ENCODE measurements around the gene LRIF1.

Gene LRIF1

GRCh38 chr1:110916274-110916668, 47.5 kb downstream of the LRIF1 start:
- no peak for TF ChIP-seq SIN3A (IDR thresholded peaks at IDR 0.05; ENCODE audit: borderline replicate concordance, insufficient read depth, low read length)
- TF ChIP-seq FOXP2 (optimal IDR thresholded peaks at IDR 0.05; ENCODE audit: borderline replicate concordance, extremely low read depth, extremely low read length, insufficient read depth), result no peak
- TF ChIP-seq REST (IDR thresholded peaks at IDR 0.05; ENCODE audit: insufficient read depth in 1 of 2, low read depth in 2 of 2, low read length in 2 of 2), result no peak
- no peak for TF ChIP-seq POLR2AphosphoS5 (IDR thresholded peaks at IDR 0.05; ENCODE audit: low read depth, low read length)
- no peak for TF ChIP-seq TAF1 (IDR thresholded peaks at IDR 0.05; ENCODE audit: borderline replicate concordance, insufficient read depth, low read length)

- no peak for TF ChIP-seq TAF1 (IDR thresholded peaks at IDR 0.05; ENCODE audit: borderline replicate concordance, insufficient read depth, low read length)
- no peak for TF ChIP-seq SIN3A (IDR thresholded peaks at IDR 0.05; ENCODE audit: borderline replicate concordance, insufficient read depth, low read length)
- TF ChIP-seq FOXP2 (optimal IDR thresholded peaks at IDR 0.05; ENCODE audit: borderline replicate concordance, extremely low read depth, extremely low read length, insufficient read depth), result no peak
- TF ChIP-seq REST (IDR thresholded peaks at IDR 0.05; ENCODE audit: insufficient read depth in 1 of 2, low read depth in 2 of 2, low read length in 2 of 2), result no peak
- TF ChIP-seq POLR2AphosphoS5 (IDR thresholded peaks at IDR 0.05; ENCODE audit: low read depth, low read length), result no peak
Observed at GRCh38 chr1:110915804-110916203, 47.9 kb downstream of the LRIF1 start.

GRCh38 chr1:110914676-110915075, 49.0 kb downstream of the LRIF1 start:
- TF ChIP-seq POLR2AphosphoS5 (IDR thresholded peaks at IDR 0.05; ENCODE audit: low read depth, low read length), result no peak
- no peak for TF ChIP-seq SIN3A (IDR thresholded peaks at IDR 0.05; ENCODE audit: borderline replicate concordance, insufficient read depth, low read length)
- TF ChIP-seq TAF1 (IDR thresholded peaks at IDR 0.05; ENCODE audit: borderline replicate concordance, insufficient read depth, low read length), result no peak

GRCh38 chr1:110912784-110913183, 50.9 kb downstream of the LRIF1 start:
- TF ChIP-seq FOXP2 (optimal IDR thresholded peaks at IDR 0.05; ENCODE audit: borderline replicate concordance, extremely low read depth, extremely low read length, insufficient read depth) (no peak), SIN3A (IDR thresholded peaks at IDR 0.05; ENCODE audit: borderline replicate concordance, insufficient read depth, low read length) (no peak), POLR2AphosphoS5 (IDR thresholded peaks at IDR 0.05; ENCODE audit: low read depth, low read length) (no peak), REST (IDR thresholded peaks at IDR 0.05; ENCODE audit: insufficient read depth in 1 of 2, low read depth in 2 of 2, low read length in 2 of 2) (no peak), TAF1 (IDR thresholded peaks at IDR 0.05; ENCODE audit: borderline replicate concordance, insufficient read depth, low read length) (no peak)

- TF ChIP-seq SIN3A (IDR thresholded peaks at IDR 0.05; ENCODE audit: borderline replicate concordance, insufficient read depth, low read length) (no peak), POLR2AphosphoS5 (IDR thresholded peaks at IDR 0.05; ENCODE audit: low read depth, low read length) (no peak), FOXP2 (optimal IDR thresholded peaks at IDR 0.05; ENCODE audit: borderline replicate concordance, extremely low read depth, extremely low read length, insufficient read depth) (no peak), TAF1 (IDR thresholded peaks at IDR 0.05; ENCODE audit: borderline replicate concordance, insufficient read depth, low read length) (no peak), REST (IDR thresholded peaks at IDR 0.05; ENCODE audit: insufficient read depth in 1 of 2, low read depth in 2 of 2, low read length in 2 of 2) (no peak)
Observed at GRCh38 chr1:110903853-110904500, 59.7 kb downstream of the LRIF1 start.

Data from PFSK-1 (cell line).